ENCODE measurements around the gene KDR. TPM values are rescaled to one million over a fixed set of nuclear protein-coding genes. Genes with fewer than 3 reads are reported as not detected.
A peak's percentile ranks its signal among the peaks of the same experiment; 100 is the strongest.

KDR gene
- total RNA-seq, 1 donor from 2014 or later = 0.12 TPM

DNA sequence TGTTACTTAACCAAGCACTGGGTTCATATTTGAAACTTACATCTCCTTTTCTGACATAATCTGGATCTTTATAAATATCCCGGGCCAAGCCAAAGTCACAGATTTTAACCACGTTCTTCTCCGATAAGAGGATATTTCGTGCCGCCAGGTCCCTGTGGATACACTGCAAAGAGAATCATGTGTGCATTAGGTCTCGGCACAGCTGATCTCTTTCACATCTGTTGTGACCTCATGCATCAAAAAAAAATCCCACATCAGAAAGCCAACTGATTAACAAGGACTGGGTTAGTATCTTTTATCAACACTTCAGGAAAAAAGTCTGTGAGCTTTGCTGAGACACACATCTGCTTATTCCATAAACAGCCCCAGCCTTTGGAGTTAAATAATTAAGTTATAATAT, 35.5 kb downstream of the KDR start:
- Mint-ChIP-seq H3K36me3 (ENCODE audit: low read depth) (no peaks in the 10 kb centered on the region), H3K27ac (ENCODE audit: unreplicated experiment) (no peak overlapping the region), H3K4me1 (peaks cover 20% of the 10 kb centered on the region), H3K4me3 (no peak overlapping the region), H3K27me3 (ENCODE audit: low read depth) (no peaks in the 10 kb centered on the region), H3K9me3 (no peaks in the 10 kb centered on the region)
- DNase-seq (ENCODE audit: low read depth, low spot score) = no peak
- TF ChIP-seq, protein P1, sequence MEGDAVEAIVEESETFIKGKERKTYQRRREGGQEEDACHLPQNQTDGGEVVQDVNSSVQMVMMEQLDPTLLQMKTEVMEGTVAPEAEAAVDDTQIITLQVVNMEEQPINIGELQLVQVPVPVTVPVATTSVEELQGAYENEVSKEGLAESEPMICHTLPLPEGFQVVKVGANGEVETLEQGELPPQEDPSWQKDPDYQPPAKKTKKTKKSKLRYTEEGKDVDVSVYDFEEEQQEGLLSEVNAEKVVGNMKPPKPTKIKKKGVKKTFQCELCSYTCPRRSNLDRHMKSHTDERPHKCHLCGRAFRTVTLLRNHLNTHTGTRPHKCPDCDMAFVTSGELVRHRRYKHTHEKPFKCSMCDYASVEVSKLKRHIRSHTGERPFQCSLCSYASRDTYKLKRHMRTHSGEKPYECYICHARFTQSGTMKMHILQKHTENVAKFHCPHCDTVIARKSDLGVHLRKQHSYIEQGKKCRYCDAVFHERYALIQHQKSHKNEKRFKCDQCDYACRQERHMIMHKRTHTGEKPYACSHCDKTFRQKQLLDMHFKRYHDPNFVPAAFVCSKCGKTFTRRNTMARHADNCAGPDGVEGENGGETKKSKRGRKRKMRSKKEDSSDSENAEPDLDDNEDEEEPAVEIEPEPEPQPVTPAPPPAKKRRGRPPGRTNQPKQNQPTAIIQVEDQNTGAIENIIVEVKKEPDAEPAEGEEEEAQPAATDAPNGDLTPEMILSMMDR (conservative IDR thresholded peaks at IDR 0.05) = no peak

DNA sequence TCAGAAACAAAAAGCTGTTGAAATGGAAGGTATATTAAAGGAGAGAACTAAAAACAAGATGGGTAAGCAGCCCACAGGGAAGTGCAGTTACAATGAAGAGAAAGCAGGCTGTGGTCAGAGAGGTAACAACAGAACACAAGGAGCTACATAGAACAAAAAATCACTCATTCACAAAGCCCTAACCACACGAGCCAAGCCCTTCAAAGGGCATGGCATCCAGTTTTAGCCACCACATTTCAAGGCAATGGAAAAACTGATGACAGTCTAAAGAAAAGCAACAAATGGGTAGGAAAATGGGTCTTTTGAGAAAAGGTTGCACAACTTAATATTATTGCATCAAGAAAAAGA, 37.5 kb downstream of the KDR start:
- H3K4me3 Mint-ChIP-seq = no peak overlapping the region
- no peaks in the 10 kb centered on the region for H3K27me3 Mint-ChIP-seq (ENCODE audit: low read depth)
- TF ChIP-seq, protein P1 (conservative IDR thresholded peaks at IDR 0.05) = no peak
- H3K9me3 Mint-ChIP-seq = no peaks in the 10 kb centered on the region
- no peak for DNase-seq (ENCODE audit: low read depth, low spot score)
- H3K27ac Mint-ChIP-seq (ENCODE audit: unreplicated experiment) = peak overlapping the region; percentile 0
- no peaks in the 10 kb centered on the region for H3K36me3 Mint-ChIP-seq (ENCODE audit: low read depth)
- peaks cover 20% of the 10 kb centered on the region for H3K4me1 Mint-ChIP-seq

GRCh38 chr4:55087009-55087912, 38.1 kb downstream of the KDR start:
- peaks cover 2% of the 10 kb centered on the region for H3K27me3 Mint-ChIP-seq (ENCODE audit: low read depth)
- peaks cover 20% of the 10 kb centered on the region for H3K4me1 Mint-ChIP-seq
- peak overlapping the region; percentile 0 for H3K27ac Mint-ChIP-seq (ENCODE audit: unreplicated experiment)
- H3K9me3 Mint-ChIP-seq = no peaks in the 10 kb centered on the region
- no peaks in the 10 kb centered on the region for H3K36me3 Mint-ChIP-seq (ENCODE audit: low read depth)
- no peak overlapping the region for H3K4me3 Mint-ChIP-seq
- TF ChIP-seq, protein P1 (conservative IDR thresholded peaks at IDR 0.05) = no peak
- no peak for DNase-seq (ENCODE audit: low read depth, low spot score)

DNA sequence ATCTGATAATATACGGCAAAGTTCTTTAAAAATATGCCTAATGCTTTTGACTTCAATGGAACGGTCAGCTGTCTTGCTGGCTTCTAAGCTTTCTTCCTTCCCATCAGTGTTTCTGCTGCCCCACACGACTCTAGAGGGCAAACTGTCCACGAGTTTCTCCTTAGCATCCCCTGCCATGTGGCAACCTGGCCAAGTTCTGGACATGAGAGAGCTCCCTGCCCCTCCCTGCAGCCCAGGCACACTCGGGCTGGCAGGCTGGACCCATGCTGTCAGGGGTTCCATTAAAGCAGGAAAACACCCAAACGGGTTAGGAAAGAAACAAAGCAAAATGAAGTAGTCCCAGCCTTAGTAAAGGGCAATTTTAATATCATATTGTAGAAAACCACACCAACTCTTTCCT, 38.8 kb downstream of the KDR start:
- no peak overlapping the region for H3K27ac Mint-ChIP-seq (ENCODE audit: unreplicated experiment)
- H3K27me3 Mint-ChIP-seq (ENCODE audit: low read depth) = peaks cover 4% of the 10 kb centered on the region
- H3K9me3 Mint-ChIP-seq = no peaks in the 10 kb centered on the region
- DNase-seq (ENCODE audit: low read depth, low spot score) = no peak
- TF ChIP-seq, protein P1 (conservative IDR thresholded peaks at IDR 0.05) = no peak
- no peak overlapping the region for H3K4me3 Mint-ChIP-seq
- no peaks in the 10 kb centered on the region for H3K36me3 Mint-ChIP-seq (ENCODE audit: low read depth)
- H3K4me1 Mint-ChIP-seq = peaks cover 20% of the 10 kb centered on the region

DNA sequence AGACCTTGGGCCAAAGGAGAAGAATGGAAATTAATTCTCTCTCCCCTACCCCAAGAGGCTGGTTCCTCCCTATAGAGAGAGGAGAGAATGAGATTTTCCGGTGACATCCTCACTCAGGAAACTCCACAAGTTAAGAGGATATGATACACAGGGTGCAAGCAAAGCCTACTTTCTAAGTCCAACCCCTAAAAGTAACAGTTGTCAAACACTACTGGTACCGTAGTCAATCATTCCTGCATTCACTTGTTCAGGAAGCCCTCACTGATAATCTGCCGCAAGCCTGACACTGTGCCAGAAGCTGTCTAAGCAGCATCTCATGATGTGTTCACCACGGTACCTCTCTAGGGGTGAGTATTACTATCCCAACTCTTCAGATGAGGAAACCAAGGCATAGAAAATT, 41.7 kb downstream of the KDR start:
- Mint-ChIP-seq H3K27me3 (ENCODE audit: low read depth) (peaks cover 17% of the 10 kb centered on the region), H3K9me3 (no peaks in the 10 kb centered on the region), H3K36me3 (ENCODE audit: low read depth) (no peaks in the 10 kb centered on the region), H3K4me3 (no peak overlapping the region), H3K4me1 (peaks cover 28% of the 10 kb centered on the region), H3K27ac (ENCODE audit: unreplicated experiment) (no peak overlapping the region)
- TF ChIP-seq, protein P1 (conservative IDR thresholded peaks at IDR 0.05) = no peak
- DNase-seq (ENCODE audit: low read depth, low spot score) = no peak

All from neural crest cell (in vitro differentiated cells).